ENCODE results near the gene SPOCD1.

SPOCD1 gene

DNA sequence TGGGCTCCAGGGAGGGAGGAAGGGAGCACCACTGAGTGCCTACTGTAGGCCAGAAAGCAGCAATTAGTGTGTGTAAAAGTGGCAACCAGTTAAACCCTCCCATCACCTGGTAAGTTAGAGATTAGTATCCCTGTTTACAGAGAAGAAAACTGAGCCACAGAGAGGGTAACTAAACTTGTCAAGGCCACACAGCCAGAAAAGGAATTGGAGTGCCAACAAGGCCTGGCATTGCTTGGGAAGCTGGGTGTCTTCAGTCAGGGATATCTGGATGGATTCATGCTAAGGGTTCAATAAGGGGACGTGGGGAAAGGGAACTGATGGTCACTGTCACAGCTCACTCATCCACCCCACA lies 28.1 kb downstream of the SPOCD1 start:
- H2AK5ac ChIP-seq (ENCODE audit: low read length) = no peak overlapping the region
- no peak overlapping the region for H3K9ac ChIP-seq (ENCODE audit: low read length)

DNA sequence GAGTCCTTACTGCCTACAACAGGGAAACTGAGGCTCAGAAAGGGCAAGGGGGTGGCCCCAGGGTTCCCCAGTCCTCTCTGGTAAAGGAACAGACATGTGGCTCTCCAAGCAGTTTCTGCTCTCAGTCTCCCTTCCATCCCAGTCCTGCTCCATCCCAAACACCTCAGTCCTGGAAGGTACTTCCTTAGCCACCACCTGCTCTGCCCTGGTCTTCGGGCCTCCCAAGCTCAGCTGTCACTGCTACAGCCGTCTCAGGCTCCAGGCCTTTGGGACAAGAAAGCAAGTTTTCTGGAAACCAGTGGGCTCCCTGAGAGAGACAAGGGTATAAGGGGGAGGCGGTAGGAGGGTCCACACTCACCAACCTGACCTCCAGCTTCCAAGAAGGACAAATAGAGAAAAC lies 28.6 kb downstream of the SPOCD1 start:
- Histone ChIP-seq H3K9ac (ENCODE audit: low read length) (no peak overlapping the region), H3K4me3 (ENCODE audit: low read depth, low read length) (no peak overlapping the region), H3K27me3 (ENCODE audit: insufficient read depth, low read length) (no peaks in the 10 kb centered on the region), H2BK5ac (ENCODE audit: low read depth, low read length, poor library complexity) (no peak overlapping the region), H2BK120ac (ENCODE audit: insufficient read depth, low read length, poor library complexity) (no peak overlapping the region), H2AFZ (ENCODE audit: insufficient read depth, low read length, poor library complexity) (no peak overlapping the region), H3K18ac (ENCODE audit: low read length) (no peak overlapping the region), H3K79me2 (ENCODE audit: control insufficient read depth, insufficient read depth, low read length, poor library complexity) (peaks cover 2% of the 10 kb centered on the region), H3K79me1 (ENCODE audit: low read length) (peaks cover 3% of the 10 kb centered on the region), H3K27ac (ENCODE audit: low read depth, low read length) (no peak overlapping the region), H3K9me3 (ENCODE audit: insufficient read depth, low read depth, low read length) (peaks cover 2% of the 10 kb centered on the region), H3K36me3 (ENCODE audit: control insufficient read depth in 1 of 2, insufficient read depth in 2 of 2, low read length in 2 of 2) (no peaks in the 10 kb centered on the region), H2AK5ac (ENCODE audit: low read length) (no peak overlapping the region), H3K14ac (ENCODE audit: low read length) (no peak overlapping the region), H3K4ac (ENCODE audit: low read depth, low read length) (no peak overlapping the region), H4K91ac (ENCODE audit: low read depth, low read length) (no peak overlapping the region), H3K4me1 (ENCODE audit: control insufficient read depth in 1 of 2, insufficient read depth in 2 of 2, low read length in 2 of 2) (peaks cover 5 to 8% of the 10 kb centered on the region in 2 experiments), H2BK12ac (ENCODE audit: low read length) (peak overlapping the region; percentile 7), H3K23ac (ENCODE audit: low read length) (no peak overlapping the region), H4K8ac (ENCODE audit: low read depth, low read length) (no peak overlapping the region), H3K4me2 (ENCODE audit: low read length) (no peak overlapping the region), H4K12ac (ENCODE audit: low read depth, low read length) (no peak overlapping the region)
- DNase-seq = no peak
- WGBS (ENCODE audit: extremely low coverage, insufficient coverage, insufficient read length) = no CpG with 5 or more reads among the region's 3 CpGs

More for the DNA sequence above, 28.1 kb downstream of the SPOCD1 start:
- no peak overlapping the region for H3K27ac ChIP-seq (ENCODE audit: low read depth, low read length)
- H3K23ac ChIP-seq (ENCODE audit: low read length) = no peak overlapping the region
- no peaks in the 10 kb centered on the region for H3K36me3 ChIP-seq (ENCODE audit: control insufficient read depth in 1 of 2, insufficient read depth in 2 of 2, low read length in 2 of 2)
- H2BK120ac ChIP-seq (ENCODE audit: insufficient read depth, low read length, poor library complexity) = no peak overlapping the region
- H2AFZ ChIP-seq (ENCODE audit: insufficient read depth, low read length, poor library complexity) = no peak overlapping the region
- WGBS (ENCODE audit: extremely low coverage, insufficient coverage, insufficient read length) = no CpG with 5 or more reads among the region's 1 CpG
- no peak overlapping the region for H2BK12ac ChIP-seq (ENCODE audit: low read length)
- DNase-seq = no peak
- no peak overlapping the region for H2BK5ac ChIP-seq (ENCODE audit: low read depth, low read length, poor library complexity)
- H3K79me1 ChIP-seq (ENCODE audit: low read length) = peaks cover 3% of the 10 kb centered on the region
- peaks cover 5 to 8% of the 10 kb centered on the region in 2 experiments for H3K4me1 ChIP-seq (ENCODE audit: control insufficient read depth in 1 of 2, insufficient read depth in 2 of 2, low read length in 2 of 2)
- peak overlapping the region; percentile 93 for H4K8ac ChIP-seq (ENCODE audit: low read depth, low read length)
- H3K18ac ChIP-seq (ENCODE audit: low read length) = no peak overlapping the region
- peaks cover 2% of the 10 kb centered on the region for H3K9me3 ChIP-seq (ENCODE audit: insufficient read depth, low read depth, low read length)
- H4K12ac ChIP-seq (ENCODE audit: low read depth, low read length) = no peak overlapping the region
- no peak overlapping the region for H4K91ac ChIP-seq (ENCODE audit: low read depth, low read length)
- H3K4me3 ChIP-seq (ENCODE audit: low read depth, low read length) = no peak overlapping the region
- H3K4me2 ChIP-seq (ENCODE audit: low read length) = no peak overlapping the region
- H3K4ac ChIP-seq (ENCODE audit: low read depth, low read length) = no peak overlapping the region
- peaks cover 2% of the 10 kb centered on the region for H3K79me2 ChIP-seq (ENCODE audit: control insufficient read depth, insufficient read depth, low read length, poor library complexity)
- no peak overlapping the region for H3K14ac ChIP-seq (ENCODE audit: low read length)
- no peaks in the 10 kb centered on the region for H3K27me3 ChIP-seq (ENCODE audit: insufficient read depth, low read length)

DNA sequence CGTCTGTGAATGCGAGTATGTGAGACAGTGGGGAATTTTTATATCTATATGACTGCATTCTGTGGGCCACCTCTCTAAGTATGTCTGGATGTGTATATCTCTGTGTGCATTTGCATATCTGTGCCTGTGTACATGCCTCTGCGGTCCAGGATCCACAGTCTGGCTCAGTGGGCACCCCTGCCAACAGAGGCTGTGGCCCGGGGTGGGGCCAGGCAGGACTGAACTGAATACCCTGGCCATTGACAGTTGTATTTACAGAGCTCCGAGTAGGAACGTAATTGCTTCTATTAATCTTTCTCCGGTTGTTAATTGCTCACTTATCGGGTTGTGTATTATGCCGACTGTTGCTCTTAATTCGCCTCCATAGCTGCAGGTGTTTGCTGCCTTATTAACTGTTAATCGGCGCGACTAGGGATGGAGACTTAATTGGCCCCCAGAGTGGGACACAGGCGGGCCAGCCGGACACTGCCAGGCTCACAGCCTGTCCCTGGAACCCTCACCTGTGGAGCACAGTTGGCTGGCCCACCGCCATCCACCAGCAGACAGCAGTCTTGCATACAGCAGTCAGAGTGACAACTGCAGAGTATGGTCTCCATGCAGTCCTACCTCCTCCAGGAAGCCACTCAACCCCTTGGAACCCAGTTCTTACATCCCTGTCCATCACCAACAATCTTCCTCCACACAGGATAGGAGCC lies 29.3 kb downstream of the SPOCD1 start:
- Histone ChIP-seq H3K9ac (ENCODE audit: low read length) (no peak overlapping the region), H3K4me1 (ENCODE audit: control insufficient read depth in 1 of 2, insufficient read depth in 2 of 2, low read length in 2 of 2) (peaks cover 5 to 8% of the 10 kb centered on the region in 2 experiments), H3K27me3 (ENCODE audit: insufficient read depth, low read length) (no peaks in the 10 kb centered on the region), H4K8ac (ENCODE audit: low read depth, low read length) (no peak overlapping the region), H3K4me2 (ENCODE audit: low read length) (no peak overlapping the region), H4K91ac (ENCODE audit: low read depth, low read length) (no peak overlapping the region), H2BK5ac (ENCODE audit: low read depth, low read length, poor library complexity) (no peak overlapping the region), H3K79me1 (ENCODE audit: low read length) (peaks cover 3% of the 10 kb centered on the region), H3K18ac (ENCODE audit: low read length) (no peak overlapping the region), H4K12ac (ENCODE audit: low read depth, low read length) (no peak overlapping the region), H3K9me3 (ENCODE audit: insufficient read depth, low read depth, low read length) (peaks cover 2% of the 10 kb centered on the region), H3K79me2 (ENCODE audit: control insufficient read depth, insufficient read depth, low read length, poor library complexity) (peaks cover 2% of the 10 kb centered on the region), H2BK120ac (ENCODE audit: insufficient read depth, low read length, poor library complexity) (no peak overlapping the region), H2AK5ac (ENCODE audit: low read length) (no peak overlapping the region), H3K23ac (ENCODE audit: low read length) (no peak overlapping the region), H3K14ac (ENCODE audit: low read length) (no peak overlapping the region), H3K4ac (ENCODE audit: low read depth, low read length) (no peak overlapping the region), H3K36me3 (ENCODE audit: control insufficient read depth in 1 of 2, insufficient read depth in 2 of 2, low read length in 2 of 2) (no peaks in the 10 kb centered on the region), H3K4me3 (ENCODE audit: low read depth, low read length) (no peak overlapping the region), H3K27ac (ENCODE audit: low read depth, low read length) (no peak overlapping the region), H2BK12ac (ENCODE audit: low read length) (no peak overlapping the region), H2AFZ (ENCODE audit: insufficient read depth, low read length, poor library complexity) (no peak overlapping the region)
- no peak for DNase-seq
- no CpG with 5 or more reads among the region's 16 CpGs for WGBS (ENCODE audit: extremely low coverage, insufficient coverage, insufficient read length)

DNA sequence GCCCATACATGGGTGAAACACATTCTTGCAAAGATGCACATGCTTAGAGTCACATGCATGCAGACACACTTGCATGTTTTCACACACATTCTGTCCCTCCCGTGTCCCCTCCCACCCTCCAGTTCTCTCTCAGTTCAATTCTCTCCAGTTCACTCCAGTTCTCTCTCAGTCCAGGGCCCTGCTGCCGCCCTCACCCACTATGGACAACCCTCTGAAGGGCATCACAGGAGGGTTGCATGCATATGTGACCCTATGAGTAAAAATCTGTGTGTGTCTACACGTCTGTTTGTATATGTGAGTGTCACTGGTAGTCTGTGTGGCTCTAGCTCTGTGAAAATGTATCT lies 29.9 kb downstream of the SPOCD1 start:
- Histone ChIP-seq H3K27me3 (ENCODE audit: insufficient read depth, low read length) (no peaks in the 10 kb centered on the region), H3K18ac (ENCODE audit: low read length) (no peak overlapping the region), H3K27ac (ENCODE audit: low read depth, low read length) (no peak overlapping the region), H4K91ac (ENCODE audit: low read depth, low read length) (no peak overlapping the region), H3K4me3 (ENCODE audit: low read depth, low read length) (no peak overlapping the region), H4K8ac (ENCODE audit: low read depth, low read length) (no peak overlapping the region), H3K79me2 (ENCODE audit: control insufficient read depth, insufficient read depth, low read length, poor library complexity) (peaks cover 2% of the 10 kb centered on the region), H3K23ac (ENCODE audit: low read length) (no peak overlapping the region), H4K12ac (ENCODE audit: low read depth, low read length) (no peak overlapping the region), H3K9me3 (ENCODE audit: insufficient read depth, low read depth, low read length) (peaks cover 2% of the 10 kb centered on the region), H2AFZ (ENCODE audit: insufficient read depth, low read length, poor library complexity) (no peak overlapping the region), H2BK12ac (ENCODE audit: low read length) (no peak overlapping the region), H3K36me3 (ENCODE audit: control insufficient read depth in 1 of 2, insufficient read depth in 2 of 2, low read length in 2 of 2) (no peaks in the 10 kb centered on the region), H3K9ac (ENCODE audit: low read length) (no peak overlapping the region), H3K4me2 (ENCODE audit: low read length) (no peak overlapping the region), H2BK120ac (ENCODE audit: insufficient read depth, low read length, poor library complexity) (no peak overlapping the region), H2BK5ac (ENCODE audit: low read depth, low read length, poor library complexity) (no peak overlapping the region), H2AK5ac (ENCODE audit: low read length) (no peak overlapping the region), H3K4ac (ENCODE audit: low read depth, low read length) (no peak overlapping the region), H3K14ac (ENCODE audit: low read length) (no peak overlapping the region), H3K79me1 (ENCODE audit: low read length) (peaks cover 3% of the 10 kb centered on the region), H3K4me1 (ENCODE audit: control insufficient read depth in 1 of 2, insufficient read depth in 2 of 2, low read length in 2 of 2) (peaks cover 5 to 8% of the 10 kb centered on the region in 2 experiments)
- DNase-seq = no peak
- WGBS (ENCODE audit: extremely low coverage, insufficient coverage, insufficient read length) = no CpG with 5 or more reads among the region's 3 CpGs

Data from trophoblast cell (in vitro differentiated cells and primary cell).